K562 (cell line): ENCODE results near the gene DPH7. TPM values are rescaled to one million over a fixed set of nuclear protein-coding genes. Genes with fewer than 3 reads are reported as not detected.
A peak's percentile ranks its signal among the peaks of the same experiment; 100 is the strongest.

ENCODE experiments used
- ATAC-seq: fragments of 200-7000 bp; cut with Tn5 transposase; 3 replicates; pipeline ENCODE4 v1.9.1; 2020; ENCODE audit warnings: moderate library complexity
- BruUV-seq: library from RNA; stranded (reverse); fragments of 400-500 nt; replicated peaks from 2 replicates; lab custom pipeline; 2021; lab: Mats Ljungman, UMichigan
- CTCF ChIA-PET: fragments of 300-600 bp; formaldehyde crosslinking; extraction: SDS; loops from one replicate; lab custom pipeline; 2021; ENCODE audit warnings: low intra/inter-chr PET ratio; lab: Yijun Ruan, JAX
- POLR2A ChIA-PET: fragments of 300-600, 350-650 bp; sonication (Branson Sonifier 250); formaldehyde crosslinking; extraction: SDS; loops from one replicate; lab custom pipeline; 2021; ENCODE audit warnings: antibody characterized with exemption, inconsistent platforms; lab: Yijun Ruan, JAX
- DNase-seq, 4 experiments: peaks; one replicate each; pipeline versions ENCODE4 v3.0.0 to v3.0.0-alpha.2; 2011 to 2018; ENCODE audit warnings: low spot score in 3 of 4, mixed read lengths in 3 of 4; ENCODE audit errors: extremely low read depth in 1 of 4
- FAIRE-seq: peaks from 2 replicates; lab custom pipeline; 2011; peaks lifted over from hg19 to GRCh38; lab: Jason Lieb, UNC
- H2AFZ ChIP-seq: 2 replicates; pipeline ENCODE4 v1.6.0; 2011; ENCODE audit warnings: low read depth, low read length, control low read depth, inconsistent platforms
- H3K27ac ChIP-seq: fragments of 200-600 bp; 3 replicates; pipeline ENCODE4 v1.8.0; 2011; ENCODE audit warnings: low read depth, mild to moderate bottlenecking, control low read depth, inconsistent platforms, low read length, moderate library complexity, mixed read lengths; ENCODE audit errors: extremely low read depth
- H3K27me3 ChIP-seq, 2 experiments: fragments of 300-600 bp in 1 of 2; 2 replicates in 1 of 2; 3 replicates in 1 of 2; pipeline versions ENCODE4 v1.6.0 to v1.8.0; 2011; ENCODE audit warnings: inconsistent platforms in 2 of 2, low read length in 2 of 2, mild to moderate bottlenecking in 1 of 2, mixed read lengths in 1 of 2, moderate library complexity in 1 of 2; ENCODE audit not compliant: control insufficient read depth in 2 of 2, insufficient read depth in 2 of 2
- H3K36me3 ChIP-seq: fragments of 300-600 bp; 3 replicates; pipeline ENCODE4 v1.8.0; 2011; ENCODE audit warnings: mild to moderate bottlenecking, low read length, inconsistent platforms; ENCODE audit not compliant: control insufficient read depth, insufficient read depth
- H3K4me1 ChIP-seq, 2 experiments: fragments of 200-600 bp in 1 of 2; replicated peaks in 1 of 2; 2 replicates in 1 of 2; 3 replicates in 1 of 2; pipeline versions ENCODE4 v1.5.1 to v1.8.0; 2011; ENCODE audit warnings: inconsistent platforms in 2 of 2, low read length in 2 of 2, mild to moderate bottlenecking in 1 of 2, mixed read lengths in 1 of 2, moderate library complexity in 1 of 2; ENCODE audit not compliant: control insufficient read depth in 2 of 2, insufficient read depth in 2 of 2
- H3K4me2 ChIP-seq: 2 replicates; pipeline ENCODE4 v1.6.1; 2011; ENCODE audit warnings: low read length, control low read depth, inconsistent platforms, mixed read lengths; ENCODE audit not compliant: insufficient read depth
- H3K4me3 ChIP-seq: fragments of 200-600 bp; sonication (generic), shearing (Covaris generic); 2 replicates; pipeline ENCODE4 v1.5.1; 2016; ENCODE audit warnings: control low read depth, inconsistent platforms
- H3K79me2 ChIP-seq: fragments of 200-600 bp; 3 replicates; pipeline ENCODE4 v1.8.0; 2011; ENCODE audit warnings: low read length, inconsistent platforms; ENCODE audit not compliant: control insufficient read depth, insufficient read depth
- H3K9ac ChIP-seq, 2 experiments: 2 replicates each; pipeline versions ENCODE4 v1.6.0 to v1.6.1; 2011; ENCODE audit warnings: low read depth in 2 of 2, low read length in 2 of 2, control low read depth in 1 of 2, inconsistent platforms in 1 of 2, mild to moderate bottlenecking in 1 of 2, mixed read lengths in 1 of 2; ENCODE audit not compliant: insufficient read depth in 1 of 2
- H3K9me1 ChIP-seq: one replicate; pipeline ENCODE4 v1.6.0; 2011; ENCODE audit warnings: inconsistent platforms, mild to moderate bottlenecking, low read length, moderate library complexity; ENCODE audit not compliant: control insufficient read depth, insufficient read depth
- H3K9me3 ChIP-seq: replicated peaks from 2 replicates; pipeline ENCODE4 v1.5.1; 2011; ENCODE audit warnings: low read depth, low read length, inconsistent platforms; ENCODE audit not compliant: control insufficient read depth, insufficient read depth
- H4K20me1 ChIP-seq: replicated peaks from 2 replicates; pipeline ENCODE4 v1.6.1; 2011; ENCODE audit warnings: low read length, inconsistent platforms, mixed read lengths; ENCODE audit not compliant: control insufficient read depth, insufficient read depth
- FOXK2 ChIP-seq, 2 experiments: fragments of 450-650 bp; IDR thresholded peaks in 1 of 2; conservative IDR thresholded peaks in 1 of 2; 2 replicates each; pipeline ENCODE4 v1.6.1; 2016; ENCODE audit warnings: low read depth in 2 of 2, mild to moderate bottlenecking in 1 of 2
- KAT2B ChIP-seq: IDR thresholded peaks from one replicate; pipeline ENCODE4 v1.6.1; 2012; ENCODE audit warnings: low read depth, mild to moderate bottlenecking, control low read depth, inconsistent platforms, low read length, moderate library complexity
- NFXL1 ChIP-seq: fragments of 450-650 bp; formaldehyde crosslinking; IDR thresholded peaks from 2 replicates; pipeline ENCODE4 v1.4.0; 2021; ENCODE audit warnings: mild to moderate bottlenecking
- SAFB2 ChIP-seq: fragments of 200-400 bp; formaldehyde crosslinking; IDR thresholded peaks from 2 replicates; pipeline ENCODE4 v1.6.1; 2018; ENCODE audit warnings: borderline replicate concordance, low read length, low read depth, moderate library complexity; ENCODE audit not compliant: severe bottlenecking
- SRSF1 ChIP-seq: fragments of 200-400 bp; formaldehyde crosslinking; IDR thresholded peaks from 2 replicates; pipeline ENCODE4 v1.6.1; 2017; ENCODE audit warnings: mild to moderate bottlenecking, low read depth, low read length, moderate library complexity
- ZFX ChIP-seq: sonication (generic); formaldehyde crosslinking; IDR thresholded peaks from 2 replicates; pipeline ENCODE4 v1.8.0; 2022; ENCODE audit warnings: mild to moderate bottlenecking, missing genetic modification reagents, moderate library complexity
- ZNF184 ChIP-seq: sonication (generic); formaldehyde crosslinking; IDR thresholded peaks from 2 replicates; pipeline ENCODE4 v1.5.0; 2020; ENCODE audit warnings: missing genetic modification reagents
- ZNF696 ChIP-seq: fragments of 250-450 bp; sonication (Bioruptor Pico); conservative IDR thresholded peaks from 2 replicates; pipeline ENCODE4 v1.4.0; 2020; ENCODE audit warnings: mild to moderate bottlenecking, moderate library complexity
- WGBS: fragments of 100-300 bp; shearing (Covaris generic); methylation state at CpG from one replicate; pipeline ENCODE4 v1.1.6; 2016; ENCODE audit warnings: low coverage, mixed read lengths; ENCODE audit not compliant: insufficient coverage; ENCODE audit errors: missing lambda C conversion rate; 5-methylcytosine and 5-hydroxymethylcytosine counted together
- in situ Hi-C: fragments of 300-500 bp; cut with MboI; formaldehyde crosslinking; loops from 4 replicates; pipeline ENCODE4 v1.15.0; 2018; ENCODE audit warnings: inconsistent platforms, mixed read lengths
- intact Hi-C: fragments of 100-400 bp; cut with micrococcal nuclease; formaldehyde crosslinking; loops from 2 replicates; pipeline ENCODE4 v1.14.2; 2022
- polyA plus RNA-seq, 8 experiments: library from polyadenylated mRNA; depleted of rRNA in 4 of 8; stranded (reverse) in 5 of 8; unstranded in 3 of 8; fragments of >200 nt; fragmentation: Nextera tagmentation in 2 of 8; fragmentation: Illumina TruSeq in 1 of 8; extraction: Ambion mirVana in 2 of 8; extraction: Trizol in 1 of 8; gene quantifications; 2 replicates each; pipeline versions ENCODE4 v1.2.1 to v1.2.3, GENCODE V29; 2011 to 2014; ENCODE audit warnings: inconsistent platforms in 1 of 8, missing spikeins in 1 of 8
- total RNA-seq, 7 experiments: library from RNA; depleted of rRNA in 6 of 7; stranded (reverse); fragments of >200 nt in 6 of 7; fragmentation: Illumina TruSeq in 2 of 7; extraction: Trizol in 2 of 7; gene quantifications; 2 replicates each; pipeline versions ENCODE4 v1.2.1 to v1.2.3, GENCODE V29; 2011 to 2021; ENCODE audit warnings: low replicate concordance in 1 of 7
- TF ChIP-seq, protein P1 (sequence below), 2 experiments: fragments of 450-650 bp; IDR thresholded peaks; 2 replicates each; pipeline ENCODE4 v1.6.1; 2016
- TF ChIP-seq, protein P2 (sequence below): fragments of 450-650 bp; IDR thresholded peaks from 2 replicates; pipeline ENCODE4 v1.6.1; 2016
- TF ChIP-seq, protein P3 (sequence below): fragments of 250-450 bp; sonication (Bioruptor Pico); IDR thresholded peaks from 2 replicates; pipeline ENCODE4 v1.4.0; 2020; ENCODE audit warnings: mild to moderate bottlenecking, moderate library complexity
- TF ChIP-seq, protein P4 (sequence below): fragments of 450-650 bp; IDR thresholded peaks from 2 replicates; pipeline ENCODE4 v1.6.1; 2017; ENCODE audit warnings: antibody characterized with exemption, mild to moderate bottlenecking

Gene DPH7
- total and polyA plus RNA-seq, 9 of the 15 experiments (the other 6 are each of a cell fraction or from before 2014, with no cell fraction given): 13.9 to 68.6 (median 41.3) TPM

DNA sequence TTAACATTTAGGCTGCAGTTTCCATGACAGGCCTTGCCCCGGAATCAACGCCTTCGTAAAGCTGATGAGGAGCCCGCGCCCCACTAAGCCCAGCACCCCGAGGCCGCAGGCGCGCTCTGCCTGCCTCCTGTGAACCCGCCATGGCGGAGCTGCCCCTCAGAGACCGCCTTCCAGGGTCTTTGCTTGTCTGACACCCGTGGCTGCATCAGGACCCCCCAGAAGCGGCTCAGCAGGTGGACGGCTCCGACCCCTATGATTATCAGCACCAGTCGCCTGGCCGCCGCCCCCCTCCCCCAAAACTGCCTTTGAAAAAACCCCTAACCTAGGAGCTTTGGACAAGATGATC, 507 bp upstream of the DPH7 start:
- H3K4me3 ChIP-seq: peak overlapping the region; percentile 100
- 15% methylated on average over 19 of the region's 19 CpGs for WGBS
- intact Hi-C loops (no loop called here), in situ Hi-C loops (no loop called here)
- peaks cover 27 to 66% of the 10 kb centered on the region in 2 experiments for H3K4me1 ChIP-seq
- no peak for DNase-seq
- POLR2A ChIA-PET: interaction anchor here (0.7 to 1.2 kb wide), 3 partner anchors 8 to 24 kb away, joined by 3 to 6 read pairs (median 3); no protein-coding TSS in a partner anchor
- H3K9ac ChIP-seq: peak overlapping the region; percentile 92 to 99
- peak overlapping the region; percentile 82 for H2AFZ ChIP-seq
- FAIRE-seq: no peak
- H3K9me1 ChIP-seq: peaks cover 15% of the 10 kb centered on the region
- BruUV-seq: TSS peak; percentile 83
- peaks cover 44% of the 10 kb centered on the region for H3K79me2 ChIP-seq
- no peaks in the 10 kb centered on the region for H3K9me3 ChIP-seq
- CTCF ChIA-PET: interaction anchor here (0.6 to 1.0 kb wide), 2 partner anchors 28 to 44 kb away, joined by 3 to 4 read pairs; partner anchors contain the start of gene MRPL41
- peak overlapping the region; percentile 96 for H3K4me2 ChIP-seq
- H3K36me3 ChIP-seq: peaks cover 76% of the 10 kb centered on the region
- peak overlapping the region; percentile 76 for H3K27ac ChIP-seq
- no peaks in the 10 kb centered on the region for H3K27me3 ChIP-seq
- H4K20me1 ChIP-seq: peaks cover 4% of the 10 kb centered on the region; the same call in 1 of the 2 replicates
- ATAC-seq: peak; percentile 42; the same call in 1 of the 3 replicates
- TF ChIP-seq KAT2B (no peak), ZNF696 (CRISPR knock-in tag) (no peak), ZFX (CRISPR knock-in tag) (peak; percentile 82; the same call in 1 of the 2 replicates), SAFB2 (no peak), ZNF184 (CRISPR knock-in tag) (no peak), FOXK2 (conservative IDR thresholded peaks at IDR 0.05 in 1 of 2, IDR thresholded peaks at IDR 0.05 in 1 of 2; ENCODE audit: low read depth in 2 of 2) (0 out of 4 replicates have a peak, but pooled peaks of 1 of the 2 experiments have one; percentile 2), SRSF1 (0 out of 2 replicates have a peak, but pooled peaks have one; percentile 10), NFXL1 (no peak)
- TF ChIP-seq, protein P1, sequence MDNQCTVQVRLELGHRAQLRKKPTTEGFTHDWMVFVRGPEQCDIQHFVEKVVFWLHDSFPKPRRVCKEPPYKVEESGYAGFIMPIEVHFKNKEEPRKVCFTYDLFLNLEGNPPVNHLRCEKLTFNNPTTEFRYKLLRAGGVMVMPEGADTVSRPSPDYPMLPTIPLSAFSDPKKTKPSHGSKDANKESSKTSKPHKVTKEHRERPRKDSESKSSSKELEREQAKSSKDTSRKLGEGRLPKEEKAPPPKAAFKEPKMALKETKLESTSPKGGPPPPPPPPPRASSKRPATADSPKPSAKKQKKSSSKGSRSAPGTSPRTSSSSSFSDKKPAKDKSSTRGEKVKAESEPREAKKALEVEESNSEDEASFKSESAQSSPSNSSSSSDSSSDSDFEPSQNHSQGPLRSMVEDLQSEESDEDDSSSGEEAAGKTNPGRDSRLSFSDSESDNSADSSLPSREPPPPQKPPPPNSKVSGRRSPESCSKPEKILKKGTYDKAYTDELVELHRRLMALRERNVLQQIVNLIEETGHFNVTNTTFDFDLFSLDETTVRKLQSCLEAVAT (IDR thresholded peaks at IDR 0.05): 0 out of 4 replicates have a peak, but pooled peaks of 1 of the 2 experiments have one; percentile 1
- TF ChIP-seq, protein P2, sequence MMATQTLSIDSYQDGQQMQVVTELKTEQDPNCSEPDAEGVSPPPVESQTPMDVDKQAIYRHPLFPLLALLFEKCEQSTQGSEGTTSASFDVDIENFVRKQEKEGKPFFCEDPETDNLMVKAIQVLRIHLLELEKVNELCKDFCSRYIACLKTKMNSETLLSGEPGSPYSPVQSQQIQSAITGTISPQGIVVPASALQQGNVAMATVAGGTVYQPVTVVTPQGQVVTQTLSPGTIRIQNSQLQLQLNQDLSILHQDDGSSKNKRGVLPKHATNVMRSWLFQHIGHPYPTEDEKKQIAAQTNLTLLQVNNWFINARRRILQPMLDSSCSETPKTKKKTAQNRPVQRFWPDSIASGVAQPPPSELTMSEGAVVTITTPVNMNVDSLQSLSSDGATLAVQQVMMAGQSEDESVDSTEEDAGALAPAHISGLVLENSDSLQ: no peak
- TF ChIP-seq, protein P3, sequence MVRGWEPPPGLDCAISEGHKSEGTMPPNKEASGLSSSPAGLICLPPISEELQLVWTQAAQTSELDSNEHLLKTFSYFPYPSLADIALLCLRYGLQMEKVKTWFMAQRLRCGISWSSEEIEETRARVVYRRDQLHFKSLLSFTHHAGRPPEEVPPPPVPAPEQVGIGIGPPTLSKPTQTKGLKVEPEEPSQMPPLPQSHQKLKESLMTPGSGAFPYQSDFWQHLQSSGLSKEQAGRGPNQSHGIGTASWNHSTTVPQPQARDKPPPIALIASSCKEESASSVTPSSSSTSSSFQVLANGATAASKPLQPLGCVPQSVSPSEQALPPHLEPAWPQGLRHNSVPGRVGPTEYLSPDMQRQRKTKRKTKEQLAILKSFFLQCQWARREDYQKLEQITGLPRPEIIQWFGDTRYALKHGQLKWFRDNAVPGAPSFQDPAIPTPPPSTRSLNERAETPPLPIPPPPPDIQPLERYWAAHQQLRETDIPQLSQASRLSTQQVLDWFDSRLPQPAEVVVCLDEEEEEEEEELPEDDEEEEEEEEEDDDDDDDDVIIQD (CRISPR knock-in tag): no peak
- TF ChIP-seq, protein P4, sequence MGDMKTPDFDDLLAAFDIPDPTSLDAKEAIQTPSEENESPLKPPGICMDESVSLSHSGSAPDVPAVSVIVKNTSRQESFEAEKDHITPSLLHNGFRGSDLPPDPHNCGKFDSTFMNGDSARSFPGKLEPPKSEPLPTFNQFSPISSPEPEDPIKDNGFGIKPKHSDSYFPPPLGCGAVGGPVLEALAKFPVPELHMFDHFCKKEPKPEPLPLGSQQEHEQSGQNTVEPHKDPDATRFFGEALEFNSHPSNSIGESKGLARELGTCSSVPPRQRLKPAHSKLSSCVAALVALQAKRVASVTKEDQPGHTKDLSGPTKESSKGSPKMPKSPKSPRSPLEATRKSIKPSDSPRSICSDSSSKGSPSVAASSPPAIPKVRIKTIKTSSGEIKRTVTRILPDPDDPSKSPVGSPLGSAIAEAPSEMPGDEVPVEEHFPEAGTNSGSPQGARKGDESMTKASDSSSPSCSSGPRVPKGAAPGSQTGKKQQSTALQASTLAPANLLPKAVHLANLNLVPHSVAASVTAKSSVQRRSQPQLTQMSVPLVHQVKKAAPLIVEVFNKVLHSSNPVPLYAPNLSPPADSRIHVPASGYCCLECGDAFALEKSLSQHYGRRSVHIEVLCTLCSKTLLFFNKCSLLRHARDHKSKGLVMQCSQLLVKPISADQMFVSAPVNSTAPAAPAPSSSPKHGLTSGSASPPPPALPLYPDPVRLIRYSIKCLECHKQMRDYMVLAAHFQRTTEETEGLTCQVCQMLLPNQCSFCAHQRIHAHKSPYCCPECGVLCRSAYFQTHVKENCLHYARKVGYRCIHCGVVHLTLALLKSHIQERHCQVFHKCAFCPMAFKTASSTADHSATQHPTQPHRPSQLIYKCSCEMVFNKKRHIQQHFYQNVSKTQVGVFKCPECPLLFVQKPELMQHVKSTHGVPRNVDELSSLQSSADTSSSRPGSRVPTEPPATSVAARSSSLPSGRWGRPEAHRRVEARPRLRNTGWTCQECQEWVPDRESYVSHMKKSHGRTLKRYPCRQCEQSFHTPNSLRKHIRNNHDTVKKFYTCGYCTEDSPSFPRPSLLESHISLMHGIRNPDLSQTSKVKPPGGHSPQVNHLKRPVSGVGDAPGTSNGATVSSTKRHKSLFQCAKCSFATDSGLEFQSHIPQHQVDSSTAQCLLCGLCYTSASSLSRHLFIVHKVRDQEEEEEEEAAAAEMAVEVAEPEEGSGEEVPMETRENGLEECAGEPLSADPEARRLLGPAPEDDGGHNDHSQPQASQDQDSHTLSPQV: 0 out of 2 replicates have a peak, but pooled peaks have one; percentile 8
